ENCODE measurements around the gene U2AF2. TPM values are rescaled to one million over a fixed set of nuclear protein-coding genes. Genes with fewer than 3 reads are reported as not detected.

Gene U2AF2
- total and polyA plus RNA-seq, 2 of the 8 experiments (the other 6 are each of a cell fraction or from before 2014, with no cell fraction given) = 162 to 252 TPM

- TF ChIP-seq CTCF (IDR thresholded peaks at IDR 0.05; ENCODE audit: control extremely low read depth in 1 of 3, insufficient read depth in 1 of 3, low read depth in 1 of 3, low read length in 3 of 3) (no peak), CBX5 (IDR thresholded peaks at IDR 0.05; ENCODE audit: low read depth, low read length) (no peak), CHD7 (IDR thresholded peaks at IDR 0.05; ENCODE audit: insufficient replicate concordance, low read length) (no peak), CTBP2 (IDR thresholded peaks at IDR 0.05; ENCODE audit: borderline replicate concordance, insufficient read depth, insufficient read length, low read length) (no peak), EZH2 (IDR thresholded peaks at IDR 0.05; ENCODE audit: low read depth, low read length, severe bottlenecking) (no peak), USF2 (IDR thresholded peaks at IDR 0.05; ENCODE audit: low read length) (no peak)
These were observed 34.7 kb downstream of the U2AF2 start (continued) for GRCh38 chr19:55689411-55690108.

Measured in H1 (cell line).